HG03342 (cell line): Measurements from ENCODE around the gene SLC9A3.
"Not testable (repeated sequence)": the region's sequence is repeated elsewhere in the genome, so short reads cannot be mapped to it uniquely, and the experiment has no call there.

Experiments used
- ATAC-seq: cut with Tn5 transposase; IDR thresholded peaks from one replicate; pipeline ENCODE4 v1.9.1; 2021; ENCODE audit warnings: mild to moderate bottlenecking, moderate library complexity; ENCODE audit not compliant: unreplicated experiment

The SLC9A3 gene

GRCh38 chr5:491856-492155, 32.4 kb downstream of the SLC9A3 start:
- no peak for ATAC-seq

- ATAC-seq: no peak
Measured at GRCh38 chr5:491119-491855, 33.0 kb downstream of the SLC9A3 start.

- no peak for ATAC-seq
Measured at GRCh38 chr5:490116-491106, 33.8 kb downstream of the SLC9A3 start.

- no peak for ATAC-seq
Measured at GRCh38 chr5:489689-490080, 34.6 kb downstream of the SLC9A3 start.

GRCh38 chr5:488744-489688, 35.2 kb downstream of the SLC9A3 start:
- ATAC-seq: no peak

GRCh38 chr5:488241-488640, 36.0 kb downstream of the SLC9A3 start:
- no peak for ATAC-seq

- ATAC-seq: not testable (repeated sequence)
Measured at GRCh38 chr5:486597-486996, 37.7 kb downstream of the SLC9A3 start.

- no peak for ATAC-seq
Measured at GRCh38 chr5:485946-486491, 38.2 kb downstream of the SLC9A3 start.

GRCh38 chr5:485113-485945, 38.9 kb downstream of the SLC9A3 start:
- no peak for ATAC-seq

GRCh38 chr5:484556-484955, 39.7 kb downstream of the SLC9A3 start:
- ATAC-seq: no peak

GRCh38 chr5:483434-484140, 40.7 kb downstream of the SLC9A3 start:
- ATAC-seq: no peak

- no peak for ATAC-seq
Measured at GRCh38 chr5:483011-483410, 41.2 kb downstream of the SLC9A3 start.

- no peak for ATAC-seq
Measured at GRCh38 chr5:482506-482905, 41.7 kb downstream of the SLC9A3 start.

GRCh38 chr5:482021-482420, 42.2 kb downstream of the SLC9A3 start:
- no peak for ATAC-seq

GRCh38 chr5:481347-481746, 42.9 kb downstream of the SLC9A3 start:
- no peak for ATAC-seq

GRCh38 chr5:479566-480319, 44.5 kb downstream of the SLC9A3 start:
- ATAC-seq: no peak

- no peak for ATAC-seq
Measured at GRCh38 chr5:478982-479535, 45.2 kb downstream of the SLC9A3 start.

GRCh38 chr5:478369-478981, 45.8 kb downstream of the SLC9A3 start:
- no peak for ATAC-seq
